AG04449 (cell line): ENCODE data around the gene TOMM7.

ENCODE experiments used
- CTCF ChIA-PET: fragments of 350-600 bp; formaldehyde crosslinking; extraction: SDS; loops from one replicate; lab custom pipeline; 2021; ENCODE audit warnings: antibody characterized with exemption; lab: Yijun Ruan, JAX
- POLR2A ChIA-PET: fragments of 400-600, 350-600 bp; formaldehyde crosslinking; extraction: SDS; loops from one replicate; lab custom pipeline; 2020; ENCODE audit warnings: antibody characterized with exemption, inconsistent platforms; lab: Yijun Ruan, JAX
- DNase-seq: peaks from one replicate; pipeline ENCODE4 v3.0.0-alpha.2; 2010; ENCODE audit warnings: low read depth, low spot score
- H3K4me3 ChIP-seq: 2 replicates; pipeline ENCODE4 v1.5.1; 2011; ENCODE audit warnings: low read depth, mild to moderate bottlenecking, control low read depth, low read length
- TF ChIP-seq, protein P1 (sequence below): IDR thresholded peaks from one replicate; pipeline ENCODE4 v1.5.1; 2011; ENCODE audit warnings: mild to moderate bottlenecking, moderate library complexity, low read length, control low read depth, inconsistent platforms; ENCODE audit not compliant: insufficient read depth; ENCODE audit errors: missing control alignments

TOMM7 gene

DNA sequence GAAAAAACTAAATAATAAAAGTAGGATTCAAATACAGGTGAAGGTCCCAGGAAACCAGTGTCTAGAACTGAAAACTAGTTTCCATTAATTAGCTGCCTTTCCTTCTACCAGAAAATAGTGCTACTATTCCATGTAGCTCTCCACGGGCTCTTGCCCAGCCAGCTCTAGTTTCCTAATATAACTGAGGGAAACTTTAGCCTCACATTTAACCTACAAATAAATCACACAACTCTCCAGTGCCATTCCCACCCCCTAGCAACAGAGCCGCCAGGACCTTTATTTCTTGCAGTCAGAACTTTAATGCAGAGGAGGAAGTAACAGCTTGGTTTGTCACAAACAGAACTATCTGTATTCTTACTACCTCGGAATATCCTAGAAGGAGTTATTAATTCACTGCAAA lies 10.3 kb downstream of the TOMM7 start:
- TF ChIP-seq, protein P1, sequence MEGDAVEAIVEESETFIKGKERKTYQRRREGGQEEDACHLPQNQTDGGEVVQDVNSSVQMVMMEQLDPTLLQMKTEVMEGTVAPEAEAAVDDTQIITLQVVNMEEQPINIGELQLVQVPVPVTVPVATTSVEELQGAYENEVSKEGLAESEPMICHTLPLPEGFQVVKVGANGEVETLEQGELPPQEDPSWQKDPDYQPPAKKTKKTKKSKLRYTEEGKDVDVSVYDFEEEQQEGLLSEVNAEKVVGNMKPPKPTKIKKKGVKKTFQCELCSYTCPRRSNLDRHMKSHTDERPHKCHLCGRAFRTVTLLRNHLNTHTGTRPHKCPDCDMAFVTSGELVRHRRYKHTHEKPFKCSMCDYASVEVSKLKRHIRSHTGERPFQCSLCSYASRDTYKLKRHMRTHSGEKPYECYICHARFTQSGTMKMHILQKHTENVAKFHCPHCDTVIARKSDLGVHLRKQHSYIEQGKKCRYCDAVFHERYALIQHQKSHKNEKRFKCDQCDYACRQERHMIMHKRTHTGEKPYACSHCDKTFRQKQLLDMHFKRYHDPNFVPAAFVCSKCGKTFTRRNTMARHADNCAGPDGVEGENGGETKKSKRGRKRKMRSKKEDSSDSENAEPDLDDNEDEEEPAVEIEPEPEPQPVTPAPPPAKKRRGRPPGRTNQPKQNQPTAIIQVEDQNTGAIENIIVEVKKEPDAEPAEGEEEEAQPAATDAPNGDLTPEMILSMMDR, result no peak
- no peak overlapping the region for H3K4me3 ChIP-seq
- POLR2A ChIA-PET, result interaction anchor here (3.4 kb wide), 1 partner anchor 9 kb away, joined by 11 read pairs; the partner anchor contains the start of gene TOMM7
- CTCF ChIA-PET, result interaction anchor here (0.9 to 2.2 kb wide), 4 partner anchors 9 to 252 kb away, joined by 3 to 8 read pairs (median 3); no protein-coding TSS in a partner anchor
- DNase-seq, result no peak

DNA sequence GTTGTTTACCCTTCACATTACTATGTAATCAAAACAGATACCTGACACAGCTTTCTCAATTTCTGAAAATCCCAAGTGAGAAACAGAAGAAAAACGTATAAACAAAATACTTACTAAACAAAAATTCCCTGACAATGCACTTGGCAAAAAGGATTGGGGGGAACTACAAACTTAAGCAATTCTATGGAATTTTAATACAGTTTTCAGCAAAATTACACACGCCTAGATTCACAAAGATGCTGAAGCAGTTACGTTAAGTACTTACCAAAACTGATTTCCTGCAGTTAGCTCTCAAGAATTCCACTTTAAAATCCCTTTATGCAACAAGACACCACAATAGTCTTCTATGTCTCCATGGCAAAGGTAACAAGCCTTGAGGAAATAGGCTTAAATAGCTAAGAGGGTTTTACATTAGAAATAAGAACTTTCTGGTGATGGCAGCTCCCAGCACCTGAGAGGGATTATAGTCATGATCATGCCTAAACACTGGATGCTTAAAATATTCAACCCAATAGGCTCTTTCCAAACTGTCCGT lies 10.8 kb downstream of the TOMM7 start:
- CTCF ChIA-PET, result interaction anchor here (0.9 to 2.2 kb wide), 4 partner anchors 9 to 251 kb away, joined by 3 to 8 read pairs (median 3); no protein-coding TSS in a partner anchor

DNA sequence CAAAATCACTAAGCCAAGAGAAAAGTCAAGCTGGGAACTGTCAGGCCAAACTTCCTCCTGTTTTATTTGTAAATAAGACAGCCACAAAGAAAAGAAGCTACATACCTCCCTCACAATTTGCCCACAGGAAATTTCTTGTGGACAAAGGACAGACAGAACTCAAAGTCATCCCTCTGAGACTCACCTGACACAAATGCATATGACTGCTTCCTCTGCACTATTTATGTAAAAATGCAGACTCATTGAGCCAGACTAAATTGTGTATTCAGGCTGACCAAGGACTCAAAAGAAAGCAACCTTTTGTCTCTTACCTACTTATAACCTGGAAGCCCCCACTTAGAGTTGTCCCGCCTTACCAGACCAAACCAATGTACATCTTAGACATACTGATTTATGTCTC lies 11.8 kb downstream of the TOMM7 start:
- DNase-seq, result no peak
- CTCF ChIA-PET, result interaction anchor here (1.0 to 2.5 kb wide), 5 partner anchors 8 to 251 kb away, joined by 4 to 13 read pairs (median 8); partner anchors contain the start of gene TOMM7
- H3K4me3 ChIP-seq, result no peak overlapping the region
- POLR2A ChIA-PET, result interaction anchor here (3.4 kb wide), 1 partner anchor 10 kb away, joined by 11 read pairs; the partner anchor contains the start of gene TOMM7
- TF ChIP-seq, protein P1, result no peak

More for the DNA sequence above, 10.8 kb downstream of the TOMM7 start:
- DNase-seq, result no peak
- TF ChIP-seq, protein P1, result no peak
- POLR2A ChIA-PET, result interaction anchor here (3.4 kb wide), 1 partner anchor 10 kb away, joined by 11 read pairs; the partner anchor contains the start of gene TOMM7
- no peak overlapping the region for H3K4me3 ChIP-seq

DNA sequence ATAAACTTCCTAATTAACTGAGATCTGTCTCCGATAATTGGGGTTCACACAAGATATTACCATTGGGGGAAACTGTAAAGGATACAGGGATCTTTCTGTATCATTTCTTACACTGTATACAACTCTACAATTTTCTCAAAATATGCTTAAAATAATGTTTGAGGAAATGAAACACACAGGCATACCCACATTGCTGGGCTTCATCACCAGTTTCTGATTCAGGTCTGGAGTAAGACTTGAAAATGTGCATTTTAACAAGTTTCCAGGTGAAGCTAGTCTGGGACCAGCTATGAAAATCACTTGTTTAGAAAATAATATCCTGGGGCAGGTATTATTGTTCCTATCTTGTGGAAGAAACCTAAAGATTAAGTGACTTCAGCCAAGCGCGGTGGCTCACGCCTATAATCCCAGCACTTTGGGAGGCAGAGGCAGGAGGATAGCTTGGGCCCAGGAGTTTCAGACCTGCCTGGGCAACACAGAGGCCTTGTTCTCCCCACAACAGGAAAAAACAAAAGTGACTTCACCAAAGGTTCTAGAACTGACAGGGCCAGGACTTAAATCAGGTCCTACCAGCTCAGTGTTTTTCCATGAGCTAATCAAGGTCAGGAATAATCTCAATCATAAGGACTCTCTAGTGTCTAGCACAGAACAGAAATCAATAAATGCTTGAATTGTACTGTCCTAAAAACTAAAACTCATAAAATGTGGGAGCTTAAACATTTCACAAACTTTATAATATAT lies 12.6 kb downstream of the TOMM7 start:
- POLR2A ChIA-PET, result interaction anchor here (3.4 kb wide), 1 partner anchor 11 kb away, joined by 11 read pairs; the partner anchor contains the start of gene TOMM7
- CTCF ChIA-PET, result interaction anchor here (1.0 to 2.5 kb wide), 8 partner anchors 8 to 251 kb away, joined by 4 to 13 read pairs (median 4); partner anchors contain the start of gene TOMM7

DNA sequence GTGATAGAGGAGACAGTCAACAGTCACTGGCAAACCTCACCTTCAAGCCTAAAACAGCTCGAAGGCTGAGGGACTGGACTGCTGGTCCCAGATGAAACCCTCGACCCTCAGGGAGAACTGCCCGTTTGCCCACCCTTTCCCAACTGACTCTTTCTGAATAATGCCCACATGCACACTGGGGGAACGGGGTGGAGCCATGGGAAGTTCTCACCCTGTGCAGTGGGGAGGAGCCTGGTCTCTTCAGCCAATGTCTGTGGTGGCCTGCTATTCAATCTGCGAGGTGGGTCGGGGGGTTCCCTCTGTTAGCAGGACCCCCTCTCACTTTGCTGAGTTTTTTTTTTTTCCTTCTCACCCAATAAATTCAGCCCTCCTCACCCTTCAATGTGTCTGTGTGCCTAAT lies 14.5 kb downstream of the TOMM7 start:
- ChIA-PET CTCF (no interaction called here), POLR2A (no interaction called here)
- TF ChIP-seq, protein P1, result no peak
- DNase-seq, result no peak
- H3K4me3 ChIP-seq, result no peak overlapping the region

More for the DNA sequence above, 12.6 kb downstream of the TOMM7 start:
- no peak overlapping the region for H3K4me3 ChIP-seq
- DNase-seq, result no peak
- TF ChIP-seq, protein P1, result no peak

DNA sequence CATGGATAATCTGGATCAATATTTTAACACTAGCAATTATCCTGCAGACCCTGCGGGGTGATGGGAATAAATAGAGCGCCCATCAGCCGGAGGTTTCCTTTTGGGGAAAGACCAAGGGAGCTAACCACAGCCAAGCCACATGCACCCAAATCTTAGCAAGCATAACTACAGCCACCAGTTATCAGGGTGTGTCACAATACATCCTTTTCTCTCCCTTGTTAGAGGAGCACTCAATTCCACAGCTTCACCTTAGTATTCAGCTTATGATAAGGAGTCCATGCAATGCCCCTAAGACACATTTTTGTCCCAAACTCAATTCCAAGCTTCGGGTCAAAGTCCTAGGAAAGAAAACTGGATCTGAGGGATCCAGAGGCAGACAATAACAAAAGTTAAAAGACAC lies 15.9 kb downstream of the TOMM7 start:
- no peak overlapping the region for H3K4me3 ChIP-seq
- ChIA-PET CTCF (interaction anchor here (1.1 kb wide), 1 partner anchor 22 kb away, joined by 3 read pairs; no protein-coding TSS in a partner anchor), POLR2A (no interaction called here)
- DNase-seq, result no peak
- TF ChIP-seq, protein P1, result no peak
